DOHH2 (cell line): ENCODE data around the gene ZNF507.

Source experiments
- EZH2phosphoT487 ChIP-seq: fragments of 200-600 bp; sonication (generic); IDR thresholded peaks from 2 replicates; pipeline ENCODE4 v1.6.1; 2017; ENCODE audit warnings: borderline replicate concordance, mild to moderate bottlenecking, antibody characterized with exemption, low read length, moderate library complexity, mixed read lengths
- TF ChIP-seq, protein P1 (sequence below): fragments of 200-600 bp; sonication (generic); IDR thresholded peaks from one replicate; pipeline ENCODE4 v1.5.1; 2014; ENCODE audit warnings: antibody characterized with exemption, mild to moderate bottlenecking, low read depth, low read length; ENCODE audit not compliant: poor library complexity, severe bottlenecking

DNA sequence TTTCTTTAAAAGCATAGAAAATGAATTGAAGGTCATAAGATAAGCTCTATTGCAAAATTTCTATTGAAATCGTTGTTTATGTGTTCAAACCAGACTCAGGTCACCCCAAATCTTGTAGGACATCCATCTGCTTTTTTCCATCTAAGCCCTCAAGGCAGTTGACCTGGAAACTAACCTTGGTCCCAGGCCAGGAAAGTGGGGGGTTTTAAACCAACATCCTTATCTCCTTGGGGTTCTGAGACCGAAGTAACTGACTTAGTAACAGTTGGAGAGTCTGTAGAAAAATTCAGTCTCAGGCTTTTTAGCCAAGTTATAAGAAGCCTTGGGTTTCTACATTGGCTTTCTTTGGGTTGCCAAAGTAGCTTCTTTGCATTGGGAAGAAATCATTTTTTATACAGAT lies 23.4 kb downstream of the ZNF507 start:
- TF ChIP-seq, protein P1, sequence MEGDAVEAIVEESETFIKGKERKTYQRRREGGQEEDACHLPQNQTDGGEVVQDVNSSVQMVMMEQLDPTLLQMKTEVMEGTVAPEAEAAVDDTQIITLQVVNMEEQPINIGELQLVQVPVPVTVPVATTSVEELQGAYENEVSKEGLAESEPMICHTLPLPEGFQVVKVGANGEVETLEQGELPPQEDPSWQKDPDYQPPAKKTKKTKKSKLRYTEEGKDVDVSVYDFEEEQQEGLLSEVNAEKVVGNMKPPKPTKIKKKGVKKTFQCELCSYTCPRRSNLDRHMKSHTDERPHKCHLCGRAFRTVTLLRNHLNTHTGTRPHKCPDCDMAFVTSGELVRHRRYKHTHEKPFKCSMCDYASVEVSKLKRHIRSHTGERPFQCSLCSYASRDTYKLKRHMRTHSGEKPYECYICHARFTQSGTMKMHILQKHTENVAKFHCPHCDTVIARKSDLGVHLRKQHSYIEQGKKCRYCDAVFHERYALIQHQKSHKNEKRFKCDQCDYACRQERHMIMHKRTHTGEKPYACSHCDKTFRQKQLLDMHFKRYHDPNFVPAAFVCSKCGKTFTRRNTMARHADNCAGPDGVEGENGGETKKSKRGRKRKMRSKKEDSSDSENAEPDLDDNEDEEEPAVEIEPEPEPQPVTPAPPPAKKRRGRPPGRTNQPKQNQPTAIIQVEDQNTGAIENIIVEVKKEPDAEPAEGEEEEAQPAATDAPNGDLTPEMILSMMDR, result no peak
- no peak for TF ChIP-seq EZH2phosphoT487
